Kidney (tissue), 14 donors: Measurements from ENCODE around the gene ANAPC10. TPM values are rescaled to one million over a fixed set of nuclear protein-coding genes. Genes with fewer than 3 reads are reported as not detected.

Experiments
- DNase-seq, 5 donors: peaks; one replicate each; pipeline ENCODE4 v3.0.0-alpha.2; 2013 to 2020
- FAIRE-seq: peaks from 2 replicates; lab custom pipeline; 2012; peaks lifted over from hg19 to GRCh38; lab: Jason Lieb, UNC
- H3K27ac ChIP-seq, 2 donors: one replicate each; pipeline ENCODE4 v1.7.0; 2013; ENCODE audit warnings: low read depth in 2 of 2, low read length in 2 of 2, inconsistent platforms in 1 of 2
- H3K27me3 ChIP-seq: one replicate; pipeline ENCODE4 v1.7.1; 2013; ENCODE audit warnings: low read length, inconsistent platforms; ENCODE audit not compliant: control insufficient read depth, insufficient read depth
- H3K36me3 ChIP-seq, 3 donors: one replicate each; pipeline versions ENCODE4 v1.7.0 to v1.7.1; 2013; ENCODE audit warnings: low read length in 3 of 3, control low read depth in 1 of 3, inconsistent platforms in 1 of 3; ENCODE audit not compliant: insufficient read depth in 3 of 3, control insufficient read depth in 2 of 3
- H3K4me1 ChIP-seq, 3 donors: one replicate each; pipeline versions ENCODE4 v1.7.0 to v1.7.1; 2013; ENCODE audit warnings: low read length in 3 of 3, inconsistent platforms in 1 of 3, low read depth in 1 of 3; ENCODE audit not compliant: control insufficient read depth in 2 of 3, insufficient read depth in 2 of 3
- H3K4me3 ChIP-seq, 3 donors: one replicate each; pipeline versions ENCODE4 v1.7.0 to v1.8.1; 2013; ENCODE audit warnings: low read length in 3 of 3, control low read depth in 1 of 3, inconsistent platforms in 1 of 3
- H3K9ac ChIP-seq, 3 donors: one replicate each; pipeline versions ENCODE4 v1.7.0 to v1.7.1; 2013; ENCODE audit warnings: low read length in 3 of 3, control low read depth in 1 of 3, inconsistent platforms in 1 of 3
- H3K9me3 ChIP-seq, 3 donors: one replicate each; pipeline versions ENCODE4 v1.7.0 to v1.7.1; 2013; ENCODE audit warnings: low read length in 3 of 3, control low read depth in 1 of 3, inconsistent platforms in 1 of 3; ENCODE audit not compliant: control insufficient read depth in 2 of 3, insufficient read depth in 1 of 3
- intact Hi-C: fragments of 100-400 bp; cut with DNase I; formaldehyde crosslinking; loops from one replicate; pipeline ENCODE4 v1.11.1; 2022
- polyA plus RNA-seq: library from polyadenylated mRNA; stranded (reverse); fragments of 350-450 nt; fragmentation: Illumina TruSeq; extraction: RNeasy Lipid Tissue Mini Kit (QIAGEN cat#74804); gene quantifications from one replicate; pipeline ENCODE4 v1.2.3, GENCODE V29; 2014; ENCODE audit warnings: low read depth, low replicate concordance; ENCODE audit not compliant: insufficient read depth
- total RNA-seq: library from RNA; stranded (reverse); fragmentation: NEBNext Ultra II Directional; extraction: Animal tissue kit (Norgen Biotek cat#: 25700); gene quantifications from one replicate; pipeline ENCODE4 v1.2.1, GENCODE V29; 2021
- TF ChIP-seq, protein P1 (sequence below): IDR thresholded peaks from 3 replicates; pipeline ENCODE4 v1.5.1; 2012; ENCODE audit warnings: mild to moderate bottlenecking, moderate library complexity, borderline replicate concordance; ENCODE audit not compliant: insufficient read depth; ENCODE audit errors: extremely low read depth
- donor health status: control.
- donor health status: control.
- donor health status: control.
- donor health status: control.
- donor health status: control.
- donor health status: DM: yes; HTN: yes; CAD: no.
- donor health status: Normal renal cell carcinoma (clear cell type).

The ANAPC10 gene
- total and polyA plus RNA-seq, 2 donors from 2014 or later, result 18.0 to 23.3 TPM

DNA sequence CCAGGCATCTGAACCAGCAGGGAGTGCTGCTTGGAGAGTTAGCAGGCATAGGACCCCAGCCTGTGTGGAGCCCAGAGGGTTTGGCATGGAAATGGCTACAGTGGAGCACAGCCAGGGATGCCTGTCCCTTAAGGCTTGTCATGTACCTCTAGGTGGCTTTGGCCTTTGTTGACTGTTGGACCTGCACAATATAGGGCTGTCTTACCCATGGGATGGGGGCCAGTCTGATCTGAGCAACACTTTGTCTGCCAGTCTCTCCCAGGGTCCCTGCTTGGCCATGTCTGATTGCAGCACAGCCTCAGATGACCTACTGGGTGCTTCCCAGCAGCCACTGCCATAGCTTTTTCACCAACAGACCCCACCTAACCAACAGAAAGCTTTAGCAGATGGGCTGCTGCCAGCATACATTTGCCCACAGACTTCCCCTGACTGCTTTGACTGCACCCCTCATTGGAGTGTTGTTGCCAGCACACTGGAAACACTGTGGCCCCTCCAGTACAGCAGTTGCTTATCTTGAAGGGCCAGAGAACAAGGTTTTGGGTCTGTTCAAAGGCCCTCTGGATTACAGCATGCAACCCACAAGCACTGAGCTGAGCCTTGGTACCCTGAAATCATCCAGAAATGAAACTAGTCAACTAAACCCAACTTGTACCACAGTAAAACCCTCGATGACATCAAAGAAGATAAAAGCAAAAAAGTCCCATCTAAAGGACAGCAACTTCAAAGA lies 22.1 kb downstream of the ANAPC10 start:
- Histone ChIP-seq H3K27ac (no peak overlapping the region), H3K4me3 (no peak overlapping the region), H3K9ac (no peak overlapping the region), H3K4me1 (no peaks in the 10 kb centered on the region), H3K9me3 (no peaks in the 10 kb centered on the region), H3K36me3 (peaks cover 0 to 7% (median 0%) of the 10 kb centered on the region in 3 donors), H3K27me3 (no peaks in the 10 kb centered on the region)
- FAIRE-seq (no peak), DNase-seq (peak in 1 of 5 donors; percentile 12)
- TF ChIP-seq, protein P1, sequence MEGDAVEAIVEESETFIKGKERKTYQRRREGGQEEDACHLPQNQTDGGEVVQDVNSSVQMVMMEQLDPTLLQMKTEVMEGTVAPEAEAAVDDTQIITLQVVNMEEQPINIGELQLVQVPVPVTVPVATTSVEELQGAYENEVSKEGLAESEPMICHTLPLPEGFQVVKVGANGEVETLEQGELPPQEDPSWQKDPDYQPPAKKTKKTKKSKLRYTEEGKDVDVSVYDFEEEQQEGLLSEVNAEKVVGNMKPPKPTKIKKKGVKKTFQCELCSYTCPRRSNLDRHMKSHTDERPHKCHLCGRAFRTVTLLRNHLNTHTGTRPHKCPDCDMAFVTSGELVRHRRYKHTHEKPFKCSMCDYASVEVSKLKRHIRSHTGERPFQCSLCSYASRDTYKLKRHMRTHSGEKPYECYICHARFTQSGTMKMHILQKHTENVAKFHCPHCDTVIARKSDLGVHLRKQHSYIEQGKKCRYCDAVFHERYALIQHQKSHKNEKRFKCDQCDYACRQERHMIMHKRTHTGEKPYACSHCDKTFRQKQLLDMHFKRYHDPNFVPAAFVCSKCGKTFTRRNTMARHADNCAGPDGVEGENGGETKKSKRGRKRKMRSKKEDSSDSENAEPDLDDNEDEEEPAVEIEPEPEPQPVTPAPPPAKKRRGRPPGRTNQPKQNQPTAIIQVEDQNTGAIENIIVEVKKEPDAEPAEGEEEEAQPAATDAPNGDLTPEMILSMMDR, result no peak
- intact Hi-C loops, result no loop called here

- TF ChIP-seq, protein P1, result no peak
- DNase-seq (no peak), FAIRE-seq (no peak)
- Histone ChIP-seq H3K4me3 (no peak overlapping the region), H3K9ac (no peak overlapping the region), H3K36me3 (no peaks in the 10 kb centered on the region), H3K4me1 (no peaks in the 10 kb centered on the region), H3K27ac (no peak overlapping the region), H3K27me3 (no peaks in the 10 kb centered on the region), H3K9me3 (no peaks in the 10 kb centered on the region)
- intact Hi-C loops, result no loop called here
Measured at GRCh38 chr4:145071560-145071959, 26.4 kb downstream of the ANAPC10 start.

GRCh38 chr4:145069361-145069760 lies 28.6 kb downstream of the ANAPC10 start:
- TF ChIP-seq, protein P1, result no peak
- H3K4me3 ChIP-seq, result no peak overlapping the region
- DNase-seq (no peak), FAIRE-seq (no peak)
- no peaks in the 10 kb centered on the region for H3K9me3 ChIP-seq
- no peaks in the 10 kb centered on the region for H3K36me3 ChIP-seq
- peaks cover 0 to 5% (median 0%) of the 10 kb centered on the region in 3 donors for H3K4me1 ChIP-seq
- H3K9ac ChIP-seq, result no peak overlapping the region
- no peaks in the 10 kb centered on the region for H3K27me3 ChIP-seq
- no peak overlapping the region for H3K27ac ChIP-seq
- intact Hi-C loops, result no loop called here

DNA sequence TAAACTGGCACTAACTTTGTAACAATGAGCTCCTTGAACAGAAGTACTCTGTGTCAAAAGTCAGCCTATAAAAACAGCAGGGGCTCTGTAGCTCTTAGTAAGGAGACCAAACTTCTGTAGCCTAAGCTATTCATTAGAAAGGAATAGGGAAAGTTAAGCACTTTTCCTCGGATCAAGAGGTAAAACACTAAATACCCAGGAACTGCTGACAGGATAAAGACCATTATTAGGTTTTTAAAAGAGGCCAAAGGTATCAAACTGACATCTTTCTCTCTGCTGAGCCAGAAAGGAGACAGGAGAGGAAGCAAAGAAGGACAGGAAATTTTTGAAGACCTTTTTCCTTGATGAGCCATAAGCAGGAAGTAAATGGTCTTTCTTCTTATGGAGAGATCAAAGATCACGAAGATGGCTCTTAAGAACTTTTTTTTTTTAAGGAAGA lies 31.9 kb downstream of the ANAPC10 start:
- Histone ChIP-seq H3K9ac (no peak overlapping the region), H3K4me1 (peaks cover 0 to 5% (median 0%) of the 10 kb centered on the region in 3 donors), H3K9me3 (no peaks in the 10 kb centered on the region), H3K36me3 (no peaks in the 10 kb centered on the region), H3K27me3 (no peaks in the 10 kb centered on the region), H3K27ac (no peak overlapping the region), H3K4me3 (no peak overlapping the region)
- peak in 2 of 5 donors; percentile 21 to 35 for DNase-seq
- TF ChIP-seq, protein P1, result no peak
- intact Hi-C loops, result no loop called here
- no peak for FAIRE-seq
